ENCODE measurements around the gene NBPF1. TPM values are rescaled to one million over a fixed set of nuclear protein-coding genes. Genes with fewer than 3 reads are reported as not detected.
"Not testable (repeated sequence)": the region's sequence is repeated elsewhere in the genome, so short reads cannot be mapped to it uniquely, and the experiment has no call there.

Gene NBPF1
- total RNA-seq, 2 experiments from 2014 or later, result 11.0 to 34.1 TPM

- Histone ChIP-seq H3K9me3 (ENCODE audit: low read length) (no peaks in the 10 kb centered on the region), H3K4me1 (ENCODE audit: insufficient read depth, low read length, poor library complexity, severe bottlenecking) (peaks cover 22% of the 10 kb centered on the region), H3K79me2 (ENCODE audit: insufficient read depth, low read depth, low read length) (no peaks in the 10 kb centered on the region), H3K9me2 (ENCODE audit: insufficient read depth, low read length) (no peaks in the 10 kb centered on the region), H3K4me2 (ENCODE audit: low read length) (peak overlapping the region; percentile 69), H3K4me3 (ENCODE audit: low read depth, low read length, poor library complexity, severe bottlenecking) (peak overlapping the region; percentile 69), H3K27ac (ENCODE audit: low read depth, low read length, poor library complexity, severe bottlenecking) (no peak overlapping the region), H4K20me1 (ENCODE audit: insufficient read depth, low read length) (0 out of 2 replicates have a peak, but pooled peaks cover 3% of the 10 kb centered on the region), H2AFZ (ENCODE audit: low read length) (peak overlapping the region; percentile 68), H3K36me3 (ENCODE audit: insufficient read depth, low read length) (no peaks in the 10 kb centered on the region)
- ChIA-PET CTCF (ENCODE audit: unreplicated experiment) (interaction anchor here (1.6 kb wide), 1 partner anchor 8 kb away, joined by 4 read pairs; no protein-coding TSS in a partner anchor), POLR2A (interaction anchor here (0.6 to 1.7 kb wide), 5 partner anchors 10 to 291 kb away, joined by 3 to 11 read pairs (median 4); no protein-coding TSS in a partner anchor)
- BruUV-seq (replicated peaks), result no TSS peak
- intact Hi-C loops (cut with micrococcal nuclease; ENCODE audit: unreplicated experiment), result loop anchor here (2.0 kb wide), 1 partner anchor 32 kb away; no protein-coding TSS in a partner anchor
- peak; percentile 37 for DNase-seq (ENCODE audit: low spot score)
- TF ChIP-seq EZH2phosphoT487 (IDR thresholded peaks at IDR 0.05; ENCODE audit: borderline replicate concordance, low read depth, low read length) (peak; percentile 62; the same call in 1 of the 2 replicates), CTCF (conservative IDR thresholded peaks at IDR 0.05; ENCODE audit: low read length) (no peak)
Measured at GRCh38 chr1:16612332-16613172, 812 bp downstream of the NBPF1 start.

GRCh38 chr1:16611981-16612331 is 1.4 kb downstream of the NBPF1 start:
- not testable (repeated sequence) for H2AFZ ChIP-seq (ENCODE audit: low read length); BruUV-seq (replicated peaks)

GRCh38 chr1:16611164-16611563 is 2.2 kb downstream of the NBPF1 start:
- H4K20me1 ChIP-seq (ENCODE audit: insufficient read depth, low read length); POLR2A ChIA-PET; H3K9me3 ChIP-seq (ENCODE audit: low read length); BruUV-seq (replicated peaks); H3K4me3 ChIP-seq (ENCODE audit: low read depth, low read length, poor library complexity, severe bottlenecking); H3K79me2 ChIP-seq (ENCODE audit: insufficient read depth, low read depth, low read length); H3K36me3 ChIP-seq (ENCODE audit: insufficient read depth, low read length); H3K9me2 ChIP-seq (ENCODE audit: insufficient read depth, low read length); H3K4me2 ChIP-seq (ENCODE audit: low read length); H3K27ac ChIP-seq (ENCODE audit: low read depth, low read length, poor library complexity, severe bottlenecking); intact Hi-C loops (cut with micrococcal nuclease; ENCODE audit: unreplicated experiment); H2AFZ ChIP-seq (ENCODE audit: low read length); DNase-seq (ENCODE audit: low spot score): not testable (repeated sequence)
- CTCF ChIA-PET (ENCODE audit: unreplicated experiment), result interaction anchor here (1.6 kb wide), 1 partner anchor 10 kb away, joined by 4 read pairs; no protein-coding TSS in a partner anchor
- H3K4me1 ChIP-seq (ENCODE audit: insufficient read depth, low read length, poor library complexity, severe bottlenecking), result peaks cover 22% of the 10 kb centered on the region

More at GRCh38 chr1:16611981-16612331, 1.4 kb downstream of the NBPF1 start:
- not testable (repeated sequence) for H3K9me3 ChIP-seq (ENCODE audit: low read length); H3K27ac ChIP-seq (ENCODE audit: low read depth, low read length, poor library complexity, severe bottlenecking); H3K4me3 ChIP-seq (ENCODE audit: low read depth, low read length, poor library complexity, severe bottlenecking); H4K20me1 ChIP-seq (ENCODE audit: insufficient read depth, low read length); H3K9me2 ChIP-seq (ENCODE audit: insufficient read depth, low read length); DNase-seq (ENCODE audit: low spot score); H3K79me2 ChIP-seq (ENCODE audit: insufficient read depth, low read depth, low read length); H3K36me3 ChIP-seq (ENCODE audit: insufficient read depth, low read length)
- ChIA-PET CTCF (ENCODE audit: unreplicated experiment) (interaction anchor here (1.6 kb wide), 1 partner anchor 9 kb away, joined by 4 read pairs; no protein-coding TSS in a partner anchor), POLR2A (interaction anchor here (1.0 to 1.7 kb wide), 3 partner anchors 13 to 291 kb away, joined by 3 to 11 read pairs (median 4); no protein-coding TSS in a partner anchor)
- intact Hi-C loops (cut with micrococcal nuclease; ENCODE audit: unreplicated experiment), result loop anchor here (2.0 kb wide), 1 partner anchor 33 kb away; no protein-coding TSS in a partner anchor
- peaks cover 22% of the 10 kb centered on the region for H3K4me1 ChIP-seq (ENCODE audit: insufficient read depth, low read length, poor library complexity, severe bottlenecking)
- H3K4me2 ChIP-seq (ENCODE audit: low read length), result peak overlapping the region; percentile 69

GRCh38 chr1:16610553-16610952 is 2.8 kb downstream of the NBPF1 start:
- H3K9me2 ChIP-seq (ENCODE audit: insufficient read depth, low read length); H3K4me3 ChIP-seq (ENCODE audit: low read depth, low read length, poor library complexity, severe bottlenecking); BruUV-seq (replicated peaks); intact Hi-C loops (cut with micrococcal nuclease; ENCODE audit: unreplicated experiment); H3K27ac ChIP-seq (ENCODE audit: low read depth, low read length, poor library complexity, severe bottlenecking); H4K20me1 ChIP-seq (ENCODE audit: insufficient read depth, low read length); H3K9me3 ChIP-seq (ENCODE audit: low read length); H2AFZ ChIP-seq (ENCODE audit: low read length); H3K79me2 ChIP-seq (ENCODE audit: insufficient read depth, low read depth, low read length); DNase-seq (ENCODE audit: low spot score); H3K4me2 ChIP-seq (ENCODE audit: low read length); H3K36me3 ChIP-seq (ENCODE audit: insufficient read depth, low read length); POLR2A ChIA-PET: not testable (repeated sequence)
- H3K4me1 ChIP-seq (ENCODE audit: insufficient read depth, low read length, poor library complexity, severe bottlenecking), result peaks cover 22% of the 10 kb centered on the region
- CTCF ChIA-PET (ENCODE audit: unreplicated experiment), result interaction anchor here (1.6 kb wide), 1 partner anchor 10 kb away, joined by 4 read pairs; no protein-coding TSS in a partner anchor

GRCh38 chr1:16609761-16610160 is 3.6 kb downstream of the NBPF1 start:
- H3K27ac ChIP-seq (ENCODE audit: low read depth, low read length, poor library complexity, severe bottlenecking); H3K9me3 ChIP-seq (ENCODE audit: low read length); H3K79me2 ChIP-seq (ENCODE audit: insufficient read depth, low read depth, low read length); DNase-seq (ENCODE audit: low spot score); CTCF ChIA-PET (ENCODE audit: unreplicated experiment); H3K4me3 ChIP-seq (ENCODE audit: low read depth, low read length, poor library complexity, severe bottlenecking); H3K4me2 ChIP-seq (ENCODE audit: low read length); BruUV-seq (replicated peaks); H4K20me1 ChIP-seq (ENCODE audit: insufficient read depth, low read length); intact Hi-C loops (cut with micrococcal nuclease; ENCODE audit: unreplicated experiment); H3K36me3 ChIP-seq (ENCODE audit: insufficient read depth, low read length); H3K9me2 ChIP-seq (ENCODE audit: insufficient read depth, low read length); H2AFZ ChIP-seq (ENCODE audit: low read length): not testable (repeated sequence)
- peaks cover 22% of the 10 kb centered on the region for H3K4me1 ChIP-seq (ENCODE audit: insufficient read depth, low read length, poor library complexity, severe bottlenecking)
- POLR2A ChIA-PET, result interaction anchor here (0.9 to 1.3 kb wide), 3 partner anchors 11 to 281 kb away, joined by 3 to 4 read pairs (median 3); no protein-coding TSS in a partner anchor

Measured in OCI-LY7 (cell line).